Measurements from ENCODE around the gene PTGER2.

The PTGER2 gene

DNA sequence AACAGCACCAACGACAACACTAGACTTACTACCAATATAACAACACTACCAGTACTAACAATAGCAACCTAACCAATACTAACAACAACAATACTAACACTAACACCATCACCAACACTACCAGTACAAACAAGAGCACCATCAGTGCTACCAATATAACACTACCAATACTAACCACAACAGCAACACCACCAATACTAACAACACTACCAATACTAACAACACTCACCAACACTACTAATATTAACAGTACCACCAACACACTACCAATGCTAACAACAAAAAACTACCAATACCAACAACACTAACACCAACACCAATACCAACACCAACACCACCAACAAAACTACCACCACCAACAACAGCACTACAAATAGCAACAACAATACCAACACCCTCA is 25.1 kb downstream of the PTGER2 start:
- no peak for DNase-seq (ENCODE audit: low read depth)

DNA sequence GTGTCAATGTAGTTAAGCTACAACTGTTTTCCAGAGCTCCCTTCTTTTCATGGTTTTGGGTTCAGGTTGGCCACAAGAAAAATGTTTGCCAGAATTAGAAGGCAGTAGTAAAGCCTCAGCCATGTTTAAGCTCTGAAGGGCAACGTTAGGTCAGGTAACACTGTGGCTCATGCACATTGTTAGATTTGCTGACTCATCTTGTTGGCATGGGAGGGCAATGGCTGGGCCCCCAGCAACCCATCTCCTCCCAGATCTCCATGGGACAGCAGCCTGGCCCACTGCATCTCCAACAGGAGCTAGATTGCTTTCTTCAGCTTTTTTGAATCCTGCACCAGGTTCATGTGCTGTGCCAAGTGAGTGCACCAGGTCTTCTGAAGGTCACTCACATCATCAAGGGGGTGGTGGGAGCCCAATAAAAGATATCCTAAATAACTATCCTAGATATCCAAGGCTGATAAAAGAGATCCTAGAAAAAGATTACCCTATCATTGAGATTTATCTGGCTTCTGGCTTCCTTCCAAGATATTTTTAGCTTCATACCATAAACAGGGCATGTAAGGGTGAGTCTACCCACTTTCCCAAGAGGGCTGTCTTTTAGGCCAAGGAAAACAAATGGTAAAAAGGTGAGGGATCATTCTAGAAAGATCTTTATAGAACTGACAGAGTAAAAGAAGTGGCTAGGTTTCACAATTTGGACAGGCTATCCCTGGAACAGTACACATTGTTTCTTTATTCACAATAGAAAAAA is 28.9 kb downstream of the PTGER2 start:
- peak; percentile 65 for DNase-seq (ENCODE audit: low read depth)

DNA sequence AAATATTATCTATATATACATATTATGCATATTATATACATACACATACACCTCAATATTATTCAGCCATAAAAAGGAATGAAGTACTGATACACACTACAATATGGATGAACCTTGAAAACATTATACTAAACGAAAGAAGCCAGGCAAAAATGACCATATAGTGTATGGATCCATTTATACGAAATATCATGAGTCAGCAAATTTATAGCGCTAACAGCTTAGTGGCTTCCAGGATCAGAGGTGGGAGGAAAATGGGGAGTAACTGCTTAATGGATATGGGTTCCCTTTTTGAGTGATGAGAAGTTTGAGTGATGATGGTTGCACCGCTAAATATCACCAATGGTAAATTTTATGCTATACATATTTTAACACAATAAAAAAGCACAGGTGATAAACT is 32.7 kb downstream of the PTGER2 start:
- no peak for DNase-seq (ENCODE audit: low read depth)

DNA sequence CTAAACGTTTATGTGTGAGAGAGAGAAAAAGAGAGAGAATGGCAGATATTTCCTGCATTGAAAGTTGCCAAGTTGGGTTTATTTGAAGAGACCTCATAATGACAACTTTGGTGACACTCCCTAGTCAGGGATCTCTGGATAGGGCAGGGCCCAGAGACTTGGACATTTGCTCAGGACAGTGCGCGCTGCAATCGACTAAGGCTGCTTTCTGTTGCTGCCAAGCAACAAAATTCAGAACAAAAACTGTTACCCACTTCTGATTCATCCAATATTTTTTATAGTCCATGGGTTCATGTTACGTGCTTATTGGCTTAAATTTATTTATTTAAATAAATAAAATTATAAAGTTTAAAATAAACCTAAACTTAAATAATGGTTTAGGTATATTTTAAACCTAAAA is 34.2 kb downstream of the PTGER2 start:
- peak; percentile 37 for DNase-seq (ENCODE audit: low read depth)

DNA sequence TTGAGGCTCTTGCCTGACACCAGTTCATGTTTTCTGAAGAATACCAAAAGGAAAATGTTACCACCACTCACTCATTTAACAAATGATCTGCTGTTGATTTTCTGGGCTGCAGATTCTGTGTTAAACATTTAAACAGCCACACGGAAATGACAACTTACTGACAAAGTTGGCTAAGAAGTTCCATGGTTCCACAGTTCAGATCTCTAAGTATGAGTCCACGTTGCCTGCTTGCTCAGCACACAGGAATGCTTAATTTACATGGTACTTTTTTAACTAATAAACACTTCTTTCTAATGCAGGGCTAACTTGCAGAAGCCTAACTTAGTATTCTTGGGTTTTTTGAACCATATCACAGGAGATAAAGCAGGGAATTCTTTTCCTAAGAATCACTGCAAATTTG is 34.7 kb downstream of the PTGER2 start:
- DNase-seq (ENCODE audit: low read depth), result peak; percentile 79

DNA sequence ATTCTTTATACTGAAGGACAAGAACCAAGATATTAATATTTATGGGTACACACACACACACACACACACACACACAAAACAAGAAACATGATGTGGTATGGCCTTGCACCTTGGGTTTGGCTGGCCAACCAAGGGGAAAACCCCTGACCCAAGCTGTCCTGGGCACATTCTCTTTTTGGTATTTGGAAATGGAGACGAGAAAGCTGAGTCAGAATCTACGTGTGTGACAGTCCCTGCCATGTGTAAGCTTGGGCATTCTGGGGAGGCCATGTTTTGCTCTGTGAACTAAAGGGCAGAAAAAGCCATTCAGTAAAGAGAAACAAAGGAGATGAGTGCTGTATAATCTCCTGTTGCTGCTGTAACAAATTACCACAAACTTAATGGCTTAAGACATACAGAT is 35.6 kb downstream of the PTGER2 start:
- peak; percentile 51 for DNase-seq (ENCODE audit: low read depth)

DNA sequence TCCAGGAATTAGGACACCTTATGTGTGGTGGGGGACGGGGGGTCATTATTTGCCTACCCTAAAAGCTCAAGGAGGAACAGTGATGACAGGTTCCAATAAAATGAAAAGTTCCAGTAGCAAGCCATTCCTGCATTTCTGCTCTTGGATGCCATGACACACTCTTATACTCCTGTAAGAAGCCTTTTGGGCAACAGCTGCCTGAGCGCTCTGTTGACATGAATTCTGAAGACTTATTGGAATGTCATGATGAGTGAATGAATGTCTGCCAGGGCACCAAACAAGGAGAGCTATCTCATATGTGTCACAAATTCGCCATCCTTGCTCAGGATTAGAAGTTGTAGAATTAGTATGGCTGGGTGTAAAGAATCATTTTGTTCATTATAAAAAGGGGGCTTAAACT is 36.3 kb downstream of the PTGER2 start:
- DNase-seq (ENCODE audit: low read depth), result no peak

DNA sequence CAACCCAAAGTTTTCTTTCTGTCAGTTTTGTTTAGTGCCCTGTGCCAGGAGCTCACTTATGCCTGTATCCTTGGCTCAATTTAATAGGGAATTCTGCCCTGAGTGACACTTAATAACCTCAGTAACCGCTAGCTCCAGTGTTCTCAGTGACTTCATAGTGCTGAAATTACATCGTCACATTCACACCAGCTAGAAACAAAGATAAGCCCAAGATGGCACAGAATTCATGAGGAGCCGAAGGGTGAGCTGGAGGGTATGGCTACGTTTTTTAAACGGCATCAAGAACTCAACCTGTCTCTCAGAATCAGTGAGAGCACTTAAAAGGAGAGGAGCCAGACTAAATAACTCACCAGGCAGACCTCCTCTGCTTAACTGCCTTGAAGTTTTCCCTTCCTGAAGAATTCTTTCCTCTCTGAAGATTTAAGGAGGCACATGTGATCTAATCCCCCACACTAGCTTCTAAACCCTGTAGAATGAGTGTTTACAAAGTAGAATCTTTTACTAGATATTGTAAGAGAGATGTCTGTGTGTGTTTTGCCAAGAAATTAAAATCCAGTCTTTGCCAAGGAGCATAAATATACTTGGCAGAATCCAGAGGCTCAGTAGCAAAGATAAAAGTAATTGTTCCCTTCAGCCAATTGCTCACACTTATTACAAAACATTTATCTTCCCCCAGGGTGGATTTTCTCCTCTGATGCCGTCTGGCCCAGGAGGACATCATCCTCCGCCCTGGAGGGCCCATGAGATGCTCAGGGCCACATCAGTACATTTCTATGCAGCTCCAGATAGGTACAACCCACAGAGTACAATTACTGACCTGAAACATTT is 37.3 kb downstream of the PTGER2 start:
- DNase-seq (ENCODE audit: low read depth), result peak; percentile 72

DNA sequence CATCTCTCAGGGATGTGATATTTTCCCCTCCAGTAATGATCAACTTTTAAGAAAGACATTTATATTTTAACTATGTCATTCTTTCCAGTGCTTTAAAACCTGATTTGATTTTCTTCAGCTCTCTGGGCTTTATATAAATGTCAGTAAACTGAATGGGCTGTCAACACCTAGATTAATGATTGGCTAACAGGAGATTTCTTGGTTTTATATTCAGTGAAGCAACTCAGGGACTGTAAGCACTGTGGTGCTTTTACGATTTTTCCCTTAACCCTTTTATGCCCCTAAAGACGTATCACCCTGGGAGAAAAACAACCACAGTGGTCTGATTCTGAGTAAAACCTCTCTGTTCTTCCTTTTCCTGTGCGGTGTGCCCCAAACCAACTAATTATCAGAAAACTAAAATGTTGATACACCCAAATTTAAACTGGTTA is 38.0 kb downstream of the PTGER2 start:
- no peak for DNase-seq (ENCODE audit: low read depth)

DNA sequence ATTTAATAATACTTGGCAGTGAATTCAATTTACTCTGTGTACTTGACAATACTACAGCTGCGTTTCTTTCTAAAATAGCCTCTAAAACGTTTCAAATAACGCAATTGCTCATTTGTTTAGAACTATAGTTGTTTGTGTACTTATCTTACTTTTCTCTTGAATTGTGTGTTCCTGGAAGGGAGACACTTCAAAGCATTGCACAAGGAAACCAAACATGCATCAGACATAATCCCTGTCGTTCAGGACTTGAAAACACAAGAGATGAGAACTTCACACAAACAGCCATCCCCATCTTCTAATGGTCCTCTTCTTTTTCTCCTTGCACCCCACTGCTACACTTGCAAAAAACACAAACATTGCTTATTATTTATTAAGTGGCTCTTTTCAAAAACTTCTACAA is 38.5 kb downstream of the PTGER2 start:
- DNase-seq (ENCODE audit: low read depth), result no peak

DNA sequence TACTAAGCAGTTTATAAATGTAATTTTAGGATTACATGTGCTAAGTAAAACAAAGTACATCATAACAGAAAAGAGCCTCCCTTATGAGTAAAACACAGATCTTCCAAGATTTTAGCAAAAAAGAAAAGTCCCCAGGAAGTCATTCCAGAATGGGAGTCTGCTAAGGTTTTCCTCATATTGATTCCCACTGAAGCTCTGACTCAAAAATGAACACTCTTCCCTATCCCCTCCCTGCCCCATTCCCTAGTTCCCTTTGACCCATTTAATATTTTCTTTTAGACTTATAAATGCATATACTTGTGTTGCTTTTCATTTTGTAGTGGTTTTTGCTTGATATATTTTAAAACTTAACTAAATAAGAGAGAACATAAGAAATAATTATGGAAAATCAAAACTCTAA is 40.1 kb downstream of the PTGER2 start:
- peak; percentile 47 for DNase-seq (ENCODE audit: low read depth)

DNA sequence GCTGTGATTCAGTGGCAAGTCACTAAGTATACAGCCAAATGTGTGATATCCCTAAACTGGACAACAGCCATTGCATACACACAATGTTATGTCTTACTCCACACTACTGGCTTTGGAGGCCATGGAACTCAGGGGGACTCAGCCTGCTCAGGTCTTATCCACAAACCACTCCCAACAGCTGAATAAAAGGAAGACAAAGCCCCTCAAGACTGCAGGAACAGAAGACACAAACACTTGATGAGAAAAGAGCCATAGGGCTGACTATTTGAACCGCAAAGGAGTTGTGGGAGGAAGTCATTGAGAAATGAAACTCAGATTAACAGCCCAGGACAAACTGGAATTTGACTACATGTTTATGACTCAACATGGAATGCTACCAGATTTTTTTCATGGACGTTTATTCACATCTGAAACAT is 40.9 kb downstream of the PTGER2 start:
- peak; percentile 97 for DNase-seq (ENCODE audit: low read depth)

DNA sequence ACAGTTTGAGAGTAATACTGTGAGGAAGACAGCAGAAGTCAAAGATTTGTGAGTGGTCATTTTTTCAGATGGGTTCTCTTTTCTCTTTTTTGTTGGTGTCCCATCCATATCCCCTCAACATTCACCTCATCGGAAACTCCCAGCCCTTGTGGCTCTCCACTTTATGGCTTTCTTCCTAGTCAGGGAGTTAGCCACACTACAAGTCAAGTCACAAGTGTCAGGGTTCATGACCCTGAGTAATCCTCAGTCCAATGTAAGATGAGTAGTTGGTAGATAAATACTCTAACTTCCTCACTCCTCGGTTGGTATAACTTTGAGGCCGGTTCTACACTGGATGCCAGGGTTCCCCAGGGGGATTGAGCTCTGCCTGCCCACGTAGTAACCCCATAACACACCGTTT is 41.4 kb downstream of the PTGER2 start:
- peak; percentile 61 for DNase-seq (ENCODE audit: low read depth)

DNA sequence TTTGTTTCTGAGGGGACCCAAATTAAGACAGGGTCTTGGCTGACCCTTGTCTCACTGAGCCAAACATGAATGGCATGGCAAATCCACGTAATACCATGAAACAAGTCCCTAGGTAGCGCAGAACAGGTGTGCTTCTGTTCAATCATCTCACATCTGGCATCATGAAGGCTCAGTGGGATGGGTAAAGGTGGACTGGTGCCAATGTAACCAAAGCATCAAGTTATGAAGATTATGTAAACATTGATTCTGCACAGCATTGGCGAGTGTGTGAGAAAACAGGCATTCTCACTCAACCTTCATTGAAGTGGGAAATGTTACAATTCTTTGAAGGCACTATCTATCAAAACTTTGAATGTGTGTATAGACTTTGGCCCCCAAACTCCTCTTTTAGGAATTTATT is 41.9 kb downstream of the PTGER2 start:
- DNase-seq (ENCODE audit: low read depth), result peak; percentile 26

DNA sequence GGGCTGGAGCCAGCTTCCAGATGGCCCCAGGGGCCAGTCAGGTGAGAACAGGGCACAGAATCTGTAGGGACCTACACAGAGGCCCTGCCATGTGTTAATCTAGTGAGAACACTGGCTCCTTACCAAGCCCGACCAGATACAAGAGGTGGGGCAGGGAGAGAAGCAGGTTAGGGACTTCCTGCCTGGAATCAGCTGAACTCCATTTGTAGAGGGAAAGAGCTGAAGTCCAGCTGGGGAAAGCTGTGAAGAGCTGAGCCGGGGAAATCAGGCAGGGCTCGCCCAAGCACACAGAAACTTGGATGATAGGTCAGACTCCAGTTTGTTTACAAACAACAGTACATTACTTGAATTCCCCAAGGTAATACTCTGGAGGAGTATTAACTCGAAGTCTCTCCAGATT is 46.7 kb downstream of the PTGER2 start:
- no peak for DNase-seq (ENCODE audit: low read depth)

DNA sequence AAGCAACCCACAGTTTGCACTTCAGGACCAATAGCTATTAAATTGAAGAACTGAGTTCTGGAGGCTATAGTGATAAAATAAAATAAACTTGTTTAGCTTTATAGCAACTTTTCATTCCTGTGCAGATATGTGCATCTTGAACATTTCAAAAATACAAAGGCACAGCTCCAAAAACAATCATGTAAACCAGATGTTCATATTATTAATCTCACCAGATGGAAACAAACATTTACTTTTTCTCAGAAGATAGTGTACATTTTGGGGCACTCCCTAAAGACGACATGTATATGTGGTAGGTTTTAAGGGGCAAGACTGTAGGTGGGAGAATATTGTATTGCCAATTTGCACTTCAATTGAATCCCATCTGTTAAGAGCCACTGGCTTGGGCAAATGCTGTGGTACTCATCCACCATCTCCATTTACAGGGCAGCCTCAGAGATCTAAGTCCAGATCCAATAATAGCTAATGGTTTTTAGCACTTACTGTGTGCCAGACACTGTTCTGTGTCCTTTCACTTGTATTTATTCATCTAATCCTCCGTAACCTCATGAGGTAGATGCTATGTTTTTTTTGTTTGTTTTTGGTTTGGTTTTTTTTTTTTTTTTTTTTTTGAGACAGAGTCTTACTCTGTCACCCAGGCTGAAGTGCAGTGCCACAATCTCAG is 49.1 kb downstream of the PTGER2 start:
- DNase-seq (ENCODE audit: low read depth), result no peak

DNA sequence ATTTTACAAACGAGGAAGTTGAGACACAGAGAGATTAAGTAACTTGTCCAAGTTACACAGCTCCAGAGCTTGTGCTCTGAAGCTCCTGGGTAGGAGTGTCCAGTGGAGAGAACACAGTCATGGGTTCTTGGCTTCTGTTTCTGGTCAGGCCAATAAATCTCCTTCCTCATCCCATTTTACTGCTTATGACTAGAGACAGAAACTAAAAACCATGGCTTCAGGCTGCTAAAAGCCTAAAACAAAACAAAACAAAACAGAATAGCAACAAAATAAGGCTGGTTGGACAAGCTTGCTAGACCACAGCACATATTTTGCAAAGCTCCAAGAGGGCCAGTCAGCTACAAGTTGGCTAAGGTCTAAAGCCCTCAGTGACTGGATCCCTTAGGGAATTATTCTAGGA is 49.8 kb downstream of the PTGER2 start:
- no peak for DNase-seq (ENCODE audit: low read depth)

DNA sequence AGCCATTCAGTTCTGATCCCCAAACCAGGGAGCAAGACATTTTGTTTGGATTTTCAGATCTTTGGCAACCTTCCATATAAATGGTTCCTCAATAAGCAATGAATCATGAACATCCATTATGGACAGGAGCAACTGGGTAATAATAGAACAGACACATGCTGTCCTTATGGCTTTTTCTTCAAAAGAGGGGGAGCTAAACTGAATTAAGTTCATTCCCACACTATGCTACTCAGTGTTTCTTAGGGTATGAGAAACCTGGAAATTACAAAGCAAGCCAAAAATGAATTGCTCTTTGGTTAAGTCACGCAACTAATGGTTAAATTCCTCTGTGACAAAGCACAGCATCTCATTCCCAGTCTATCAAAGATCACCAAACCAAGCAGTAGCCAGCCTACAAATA is 51.0 kb downstream of the PTGER2 start:
- peak; percentile 12 for DNase-seq (ENCODE audit: low read depth)

DNA sequence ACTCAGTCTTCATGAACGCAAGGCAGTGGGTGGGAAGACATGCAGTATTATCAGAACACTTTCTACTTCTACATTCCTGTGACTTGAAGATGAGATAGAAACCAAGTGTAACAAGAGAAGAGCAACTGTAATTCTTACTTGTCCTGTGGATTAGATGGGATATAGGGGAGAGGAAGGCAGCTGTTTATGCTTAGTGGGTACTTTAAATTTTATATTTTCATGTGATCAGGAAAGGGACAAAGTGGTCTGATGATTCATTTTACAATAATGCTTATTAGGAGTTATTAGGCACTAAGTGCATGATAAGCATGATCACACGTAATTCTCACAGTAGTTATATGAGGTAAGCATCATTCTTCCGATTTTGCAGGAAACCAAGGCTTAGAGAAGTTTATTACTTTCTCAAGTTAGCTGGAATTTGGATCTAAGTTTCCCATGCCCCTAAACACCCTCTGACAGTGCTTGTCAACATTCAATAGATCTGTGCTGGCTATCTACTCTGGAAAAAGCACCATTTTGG is 52.7 kb downstream of the PTGER2 start:
- no peak for DNase-seq (ENCODE audit: low read depth)

DNA sequence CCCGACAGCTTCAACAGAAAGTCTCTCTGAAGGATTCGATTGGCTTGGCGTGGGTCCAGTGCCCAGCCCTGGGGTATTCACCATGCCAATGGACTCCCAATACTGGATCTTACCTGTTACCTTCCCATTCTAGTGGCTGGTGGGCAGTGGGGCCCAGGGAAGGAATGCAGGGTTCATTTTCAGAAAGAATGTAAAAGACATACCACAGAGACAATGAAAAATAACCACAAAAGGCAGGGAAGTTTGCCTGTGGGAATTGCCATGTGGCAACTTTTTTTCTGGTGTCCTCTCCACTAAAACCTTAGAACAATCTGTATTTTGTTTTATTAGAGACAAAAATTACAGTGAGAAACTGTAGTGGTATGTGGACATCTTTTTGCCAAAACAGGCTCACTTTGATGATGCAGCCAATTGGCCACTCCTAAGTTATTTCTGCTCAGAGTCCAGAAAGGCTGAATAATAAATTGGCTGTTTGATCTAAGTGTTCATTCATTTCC is 55.2 kb downstream of the PTGER2 start:
- DNase-seq (ENCODE audit: low read depth), result peak; percentile 5

DNA sequence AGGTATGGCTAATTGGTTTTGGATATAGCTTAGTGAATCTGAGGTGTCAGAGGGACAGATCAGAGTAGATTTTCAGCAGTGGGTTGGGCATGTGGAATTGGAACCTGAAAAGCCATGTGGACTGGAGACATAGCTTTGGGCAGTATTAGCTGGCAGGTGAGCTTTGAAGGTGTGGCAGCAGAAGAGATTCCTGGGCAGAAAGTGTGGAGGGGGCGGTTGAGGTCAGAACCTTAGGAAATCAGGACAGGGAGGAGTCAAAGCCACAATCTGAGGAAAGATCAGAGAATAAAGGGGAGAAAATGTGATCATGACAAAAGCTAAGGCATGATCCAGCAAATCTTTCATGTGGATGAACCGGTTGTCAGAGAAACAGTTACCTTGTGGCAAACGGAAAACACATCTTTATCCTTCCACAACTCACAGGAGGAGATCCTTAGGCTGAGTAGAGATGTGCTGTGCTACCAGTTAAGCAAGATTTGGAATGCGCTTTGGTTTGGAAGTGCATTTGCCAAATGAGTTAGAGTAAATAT is 56.4 kb downstream of the PTGER2 start:
- no peak for DNase-seq (ENCODE audit: low read depth)

DNA sequence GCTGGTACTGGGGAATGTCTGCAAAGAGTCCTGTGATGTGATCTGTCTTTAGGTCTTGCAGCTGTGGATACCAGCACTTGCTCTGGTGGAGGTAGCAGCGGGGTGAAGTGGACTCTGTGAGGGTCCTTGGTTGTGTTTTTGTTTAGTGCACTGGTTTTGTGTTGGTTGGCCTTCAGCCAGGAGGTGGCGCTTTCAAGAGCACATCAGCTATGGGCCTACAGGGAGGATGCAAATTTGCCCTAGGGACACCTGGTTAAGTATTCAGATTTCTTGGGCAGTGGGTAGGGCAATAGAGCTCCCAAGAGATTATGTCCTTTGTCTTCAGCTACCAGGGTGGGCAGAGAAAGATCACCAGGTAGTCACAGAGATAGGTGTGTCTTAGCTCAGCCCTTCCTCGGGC is 63.8 kb downstream of the PTGER2 start:
- DNase-seq (ENCODE audit: low read depth), result no peak

Data from ELR (cell line).